ENCODE measurements around the gene SLC30A1.

DNA sequence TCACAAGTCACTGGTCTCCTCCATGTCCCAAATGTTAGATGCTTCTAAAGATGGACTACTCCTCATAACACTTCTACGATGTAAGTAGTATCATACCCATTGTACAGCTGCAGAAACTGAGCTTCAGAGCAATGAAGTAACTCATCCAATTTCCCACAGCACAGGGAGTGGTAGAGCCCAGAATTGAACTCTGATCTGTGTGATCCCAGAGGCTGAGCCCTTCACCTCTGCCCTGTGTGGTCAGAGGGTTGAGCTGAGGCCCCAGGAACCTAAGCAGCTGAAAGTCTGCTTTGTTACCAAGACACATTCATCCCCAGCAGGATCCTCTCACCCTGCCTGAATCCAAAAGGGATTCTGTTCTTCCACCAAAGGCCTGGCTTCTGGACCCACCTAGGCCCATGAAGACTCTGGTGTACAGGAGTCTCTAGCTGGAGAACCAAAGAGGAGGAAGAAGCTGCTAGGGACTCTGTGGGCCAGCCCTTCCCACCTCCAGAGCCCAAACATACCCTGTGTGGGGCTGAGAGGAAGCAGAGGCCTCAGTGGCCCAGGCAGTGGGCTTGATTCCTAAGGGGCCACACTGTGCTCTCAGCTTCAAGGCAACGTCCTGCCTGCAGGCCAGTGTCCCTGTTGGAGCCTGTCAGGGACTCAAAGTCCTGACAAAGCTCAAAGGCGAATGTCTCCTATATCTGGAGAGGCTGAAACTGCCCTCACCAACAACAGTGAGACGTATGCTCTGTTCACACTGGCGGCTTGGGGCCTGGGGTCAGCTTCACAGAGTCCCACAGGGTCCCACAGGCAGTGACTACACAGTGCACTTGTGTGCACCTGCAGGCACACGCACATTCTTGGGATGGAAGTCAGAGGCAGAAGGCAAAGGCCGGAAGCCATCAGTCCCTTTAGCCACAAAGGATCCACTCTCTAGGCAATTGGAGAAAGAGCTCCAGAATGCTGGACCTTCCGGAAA lies 40.4 kb upstream of the SLC30A1 start:
- TF ChIP-seq CTCF (IDR thresholded peaks at IDR 0.05) (no peak), EP300 (IDR thresholded peaks at IDR 0.05; ENCODE audit: borderline replicate concordance in 1 of 2, low read depth in 1 of 2, low read length in 1 of 2) (no peak), EZH2phosphoT487 (IDR thresholded peaks at IDR 0.05; ENCODE audit: borderline replicate concordance, low read depth) (no peak), MEF2A (IDR thresholded peaks at IDR 0.05; ENCODE audit: borderline replicate concordance, low read depth) (no peak), POLR2AphosphoS5 (IDR thresholded peaks at IDR 0.05; ENCODE audit: low read depth, low read length) (no peak)

All from SK-N-SH (cell line).